Common myeloid progenitor, CD34-positive (primary cell): ENCODE data around the gene RASA4B.
"Not testable (repeated sequence)": the region's sequence is repeated elsewhere in the genome, so short reads cannot be mapped to it uniquely, and the experiment has no call there.

Source experiments
- CTCF ChIA-PET: fragments of 350-600 bp; sonication (Branson Sonifier 250); formaldehyde crosslinking; loops from one replicate; lab custom pipeline; 2021; ENCODE audit warnings: antibody characterized with exemption; lab: Charles Lee
- POLR2A ChIA-PET: fragments of 350-600 bp; sonication (Branson Sonifier 250); formaldehyde crosslinking; loops from one replicate; lab custom pipeline; 2021; ENCODE audit warnings: antibody characterized with exemption; lab: Charles Lee
- DNase-seq, 3 donors: peaks; one replicate each; pipeline versions ENCODE4 v3.0.0 to v3.0.0-alpha.2; 2013
- H3K27ac ChIP-seq, 2 experiments: 1 replicate in 1 of 2; 2 replicates in 1 of 2; pipeline ENCODE4 v1.7.0; 2013; ENCODE audit warnings: inconsistent platforms in 2 of 2, low read length in 2 of 2, mild to moderate bottlenecking in 2 of 2, low read depth in 1 of 2, moderate library complexity in 1 of 2; ENCODE audit not compliant: severe bottlenecking in 2 of 2, insufficient read depth in 1 of 2, poor library complexity in 1 of 2
- H3K27me3 ChIP-seq, 5 experiments: replicated peaks in 2 of 5; 1 replicate in 3 of 5; 2 replicates in 2 of 5; pipeline versions ENCODE4 v1.6.1 to v1.7.0; 2013; ENCODE audit warnings: low read length in 4 of 5, mild to moderate bottlenecking in 2 of 5, moderate library complexity in 2 of 5, inconsistent platforms in 1 of 5; ENCODE audit not compliant: insufficient read depth in 5 of 5, control insufficient read depth in 4 of 5
- H3K36me3 ChIP-seq, 4 experiments: 1 replicate in 2 of 4; 2 replicates in 2 of 4; pipeline versions ENCODE4 v1.6.1 to v1.7.0; 2013; ENCODE audit warnings: low read length in 3 of 4, control low read depth in 1 of 4, mild to moderate bottlenecking in 1 of 4; ENCODE audit not compliant: control insufficient read depth in 4 of 4, insufficient read depth in 4 of 4
- H3K4me1 ChIP-seq, 4 experiments: 1 replicate in 3 of 4; 2 replicates in 1 of 4; pipeline versions ENCODE4 v1.6.1 to v1.7.1; 2013; ENCODE audit warnings: low read length in 3 of 4, mild to moderate bottlenecking in 3 of 4, control low read depth in 1 of 4, inconsistent platforms in 1 of 4, moderate library complexity in 1 of 4; ENCODE audit not compliant: control insufficient read depth in 4 of 4, insufficient read depth in 4 of 4; ENCODE audit errors: control extremely low read depth in 1 of 4
- H3K4me3 ChIP-seq, 7 experiments: 1 replicate in 4 of 7; 2 replicates in 3 of 7; pipeline versions ENCODE4 v1.5.1 to v1.7.0; 2013; ENCODE audit warnings: mild to moderate bottlenecking in 7 of 7, low read length in 6 of 7, moderate library complexity in 6 of 7, inconsistent platforms in 2 of 7, low read depth in 2 of 7, control low read depth in 1 of 7; ENCODE audit not compliant: insufficient read depth in 4 of 7, control insufficient read depth in 1 of 7; ENCODE audit errors: extremely low read depth in 1 of 7
- H3K9me3 ChIP-seq, 5 experiments: 1 replicate in 4 of 5; 2 replicates in 1 of 5; pipeline versions ENCODE4 v1.6.1 to v1.7.1; 2013; ENCODE audit warnings: low read length in 4 of 5, mild to moderate bottlenecking in 2 of 5, inconsistent platforms in 1 of 5, low read depth in 1 of 5, moderate library complexity in 1 of 5; ENCODE audit not compliant: control insufficient read depth in 4 of 5, insufficient read depth in 2 of 5; ENCODE audit errors: control extremely low read depth in 1 of 5
- WGBS: methylation state at CpG from one replicate; pipeline ENCODE4 v1.1.5; 2013; ENCODE audit not compliant: insufficient coverage; 5-methylcytosine and 5-hydroxymethylcytosine counted together

Gene RASA4B

GRCh38 chr7:102455596-102455995, 62.0 kb downstream of the RASA4B start:
- POLR2A ChIA-PET, result no interaction called here
- CTCF ChIA-PET, result interaction anchor here (2.0 to 63.4 kb wide), 2 partner anchors 9 to 37 kb away, joined by 7 to 1488 read pairs; partner anchors contain the start of genes ALKBH4, LRWD1, ORAI2 and PRKRIP1

DNA sequence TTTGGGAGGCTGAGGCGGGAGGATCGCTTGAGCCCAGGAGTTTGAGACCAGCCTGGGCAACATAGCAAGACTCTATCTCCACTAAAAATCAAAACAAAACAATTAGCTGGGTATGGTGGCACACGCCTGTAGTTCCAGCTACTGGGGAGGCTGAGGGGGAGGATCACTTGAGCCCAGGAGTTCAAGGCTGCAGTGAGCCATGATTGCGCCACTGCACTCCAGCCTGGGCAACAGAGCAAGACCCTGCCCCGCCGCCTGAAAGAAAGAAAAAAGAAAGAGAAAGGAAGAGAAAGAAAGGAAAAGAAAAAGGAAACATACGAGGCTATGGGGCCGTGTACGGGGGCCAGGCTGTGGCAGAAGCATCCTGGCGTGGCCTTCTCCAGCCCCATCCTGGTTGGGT, 62.6 kb downstream of the RASA4B start:
- CTCF ChIA-PET, result interaction anchor here (1.1 to 63.4 kb wide), 4 partner anchors 7 to 36 kb away, joined by 3 to 1488 read pairs (median 6); partner anchors contain the start of genes ALKBH4, LRWD1, ORAI2 and PRKRIP1

More at GRCh38 chr7:102455596-102455995, 62.0 kb downstream of the RASA4B start:
- Histone ChIP-seq H3K27ac (no peak overlapping the region), H3K9me3 (no peaks in the 10 kb centered on the region), H3K36me3 (peaks cover 0 to 39% (median 29%) of the 10 kb centered on the region in 4 experiments), H3K27me3 (no peaks in the 10 kb centered on the region), H3K4me3 (no peak overlapping the region), H3K4me1 (no peaks in the 10 kb centered on the region)
- no peak for DNase-seq
- WGBS, result 87% methylated on average over 9 of the region's 11 CpGs

GRCh38 chr7:102454468-102454867, 63.1 kb downstream of the RASA4B start:
- H3K4me1 ChIP-seq, result no peaks in the 10 kb centered on the region
- no peaks in the 10 kb centered on the region for H3K9me3 ChIP-seq
- WGBS, result 86% methylated on average over 11 of the region's 12 CpGs
- H3K27me3 ChIP-seq, result no peaks in the 10 kb centered on the region
- peaks cover 0 to 37% (median 29%) of the 10 kb centered on the region in 4 experiments for H3K36me3 ChIP-seq
- no peak for DNase-seq
- no peak overlapping the region for H3K4me3 ChIP-seq
- no peak overlapping the region for H3K27ac ChIP-seq
- POLR2A ChIA-PET, result interaction anchor here (1.0 kb wide), 1 partner anchor 20 kb away, joined by 4 read pairs; no protein-coding TSS in a partner anchor
- CTCF ChIA-PET, result interaction anchor here (1.1 to 63.4 kb wide), 3 partner anchors 8 to 36 kb away, joined by 3 to 1488 read pairs (median 4); partner anchors contain the start of genes ORAI2 and PRKRIP1

More for the DNA sequence above, 62.6 kb downstream of the RASA4B start:
- POLR2A ChIA-PET, H3K27me3 ChIP-seq, H3K9me3 ChIP-seq, H3K4me3 ChIP-seq, H3K4me1 ChIP-seq, DNase-seq, H3K27ac ChIP-seq: not testable (repeated sequence)
- H3K36me3 ChIP-seq, result peaks cover 0 to 39% (median 30%) of the 10 kb centered on the region in 4 experiments
- WGBS, result 86% methylated on average over 6 of the region's 10 CpGs

- peaks cover 0 to 34% (median 29%) of the 10 kb centered on the region in 4 experiments for H3K36me3 ChIP-seq
- H3K9me3 ChIP-seq, result no peaks in the 10 kb centered on the region
- POLR2A ChIA-PET, result no interaction called here
- CTCF ChIA-PET, result interaction anchor here (63.4 kb wide), 1 partner anchor 35 kb away, joined by 1488 read pairs; the partner anchor contains the start of genes ORAI2 and PRKRIP1
- WGBS, result 93% methylated on average over 7 of the region's 7 CpGs
- H3K27me3 ChIP-seq, result no peaks in the 10 kb centered on the region
- no peaks in the 10 kb centered on the region for H3K4me1 ChIP-seq
- no peak overlapping the region for H3K27ac ChIP-seq
- DNase-seq, result no peak
- no peak overlapping the region for H3K4me3 ChIP-seq
These were observed 64.3 kb downstream of the RASA4B start for GRCh38 chr7:102453319-102453718.

DNA sequence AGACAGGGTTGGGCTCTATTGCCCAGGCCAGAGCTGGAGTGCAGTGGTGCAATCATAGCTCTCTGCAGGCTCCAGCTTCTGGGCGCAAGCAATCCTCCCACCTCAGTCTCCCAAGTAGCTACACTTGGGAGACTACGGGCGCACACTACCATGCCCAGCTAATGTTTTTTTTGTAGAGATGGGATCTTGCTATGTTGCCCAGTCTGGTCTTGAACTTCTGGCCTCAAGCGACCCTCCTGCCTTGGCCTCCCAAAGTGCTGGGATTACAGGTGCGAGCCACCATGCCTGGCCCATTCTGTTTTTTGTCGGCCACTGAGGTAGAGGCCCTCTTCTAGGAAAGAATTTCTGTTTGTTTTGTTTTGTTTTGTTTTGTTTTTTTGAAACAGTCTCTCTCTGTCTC, 65.1 kb downstream of the RASA4B start:
- CTCF ChIA-PET, result interaction anchor here (0.9 to 63.4 kb wide), 2 partner anchors 15 to 34 kb away, joined by 4 to 1488 read pairs; partner anchors contain the start of genes ORAI2 and PRKRIP1
- DNase-seq, result no peak
- peaks cover 0 to 36% (median 29%) of the 10 kb centered on the region in 4 experiments for H3K36me3 ChIP-seq
- no peak overlapping the region for H3K4me3 ChIP-seq
- no peak overlapping the region for H3K27ac ChIP-seq
- H3K27me3 ChIP-seq, result no peaks in the 10 kb centered on the region
- no peaks in the 10 kb centered on the region for H3K9me3 ChIP-seq
- POLR2A ChIA-PET, result no interaction called here
- H3K4me1 ChIP-seq, result no peaks in the 10 kb centered on the region
- WGBS, result 91% methylated on average over 6 of the region's 6 CpGs

- ChIA-PET CTCF (interaction anchor here (1.6 to 63.4 kb wide), 4 partner anchors 11 to 171 kb away, joined by 3 to 1488 read pairs (median 10); partner anchors contain the start of genes ORAI2 and PRKRIP1), POLR2A (no interaction called here)
- 95% methylated on average over 23 of the region's 23 CpGs for WGBS
- Histone ChIP-seq H3K4me1 (no peaks in the 10 kb centered on the region), H3K36me3 (peaks cover 2 to 36% (median 32%) of the 10 kb centered on the region in 4 experiments), H3K4me3 (no peak overlapping the region), H3K9me3 (no peaks in the 10 kb centered on the region), H3K27ac (no peak overlapping the region), H3K27me3 (no peaks in the 10 kb centered on the region)
- no peak for DNase-seq
These were observed 66.1 kb downstream of the RASA4B start for GRCh38 chr7:102451371-102452054.
